ENCODE results near the gene PTPRF. TPM values are rescaled to one million over a fixed set of nuclear protein-coding genes. Genes with fewer than 3 reads are reported as not detected.

Gene PTPRF
- total RNA-seq, 3 donors from 2014 or later (not counting 1 experiment from before 2014, with no cell fraction given): 0.12 to 1.9 TPM; not detected in 1

- WGBS (ENCODE audit: insufficient coverage): 89% methylated on average over 13 of the region's 14 CpGs
- intact Hi-C loops (cut with micrococcal nuclease): no loop called here
- Mint-ChIP-seq H3K4me3 (no peak overlapping the region), H3K36me3 (no peaks in the 10 kb centered on the region), H3K27me3 (ENCODE audit: low read depth in 2 of 2) (peaks cover 5 to 11% of the 10 kb centered on the region in 2 donors), H3K4me1 (peaks cover 0 to 9% of the 10 kb centered on the region in 2 donors), H3K27ac (no peak overlapping the region), H3K9me3 (no peaks in the 10 kb centered on the region)
- Histone ChIP-seq H3K4me3 (ENCODE audit: low read length) (no peak overlapping the region), H3K4me1 (ENCODE audit: control insufficient read depth, insufficient read depth, low read length) (no peaks in the 10 kb centered on the region), H3K27me3 (ENCODE audit: control insufficient read depth, insufficient read depth, low read length) (no peaks in the 10 kb centered on the region), H3K9me3 (ENCODE audit: control insufficient read depth, insufficient read depth, low read length) (no peaks in the 10 kb centered on the region), H3K36me3 (ENCODE audit: control insufficient read depth, insufficient read depth, low read length) (no peaks in the 10 kb centered on the region), H3K27ac (ENCODE audit: low read length) (no peak overlapping the region)
- TF ChIP-seq CTCF (IDR thresholded peaks at IDR 0.05): no peak
- DNase-seq: no peak
- ATAC-seq: no peak
Measured at GRCh38 chr1:43541721-43542401, 11.2 kb downstream of the PTPRF start.

GRCh38 chr1:43542527-43543458, 12.1 kb downstream of the PTPRF start:
- no peaks in the 10 kb centered on the region for H3K9me3 ChIP-seq (ENCODE audit: control insufficient read depth, insufficient read depth, low read length)
- WGBS (ENCODE audit: insufficient coverage): 88% methylated on average over 15 of the region's 15 CpGs
- Mint-ChIP-seq H3K9me3 (no peaks in the 10 kb centered on the region), H3K4me3 (no peak overlapping the region), H3K4me1 (peaks cover 0 to 9% of the 10 kb centered on the region in 2 donors), H3K27ac (no peak overlapping the region), H3K27me3 (ENCODE audit: low read depth in 2 of 2) (peaks cover 7 to 9% of the 10 kb centered on the region in 2 donors), H3K36me3 (no peaks in the 10 kb centered on the region)
- no peak for DNase-seq
- H3K36me3 ChIP-seq (ENCODE audit: control insufficient read depth, insufficient read depth, low read length): no peaks in the 10 kb centered on the region
- no peaks in the 10 kb centered on the region for H3K27me3 ChIP-seq (ENCODE audit: control insufficient read depth, insufficient read depth, low read length)
- H3K4me3 ChIP-seq (ENCODE audit: low read length): no peak overlapping the region
- no peak for TF ChIP-seq CTCF (IDR thresholded peaks at IDR 0.05)
- intact Hi-C loops (cut with micrococcal nuclease): no loop called here
- H3K27ac ChIP-seq (ENCODE audit: low read length): no peak overlapping the region
- H3K4me1 ChIP-seq (ENCODE audit: control insufficient read depth, insufficient read depth, low read length): no peaks in the 10 kb centered on the region
- no peak for ATAC-seq

GRCh38 chr1:43543567-43543966, 12.9 kb downstream of the PTPRF start:
- Histone ChIP-seq H3K27ac (ENCODE audit: low read length) (no peak overlapping the region), H3K36me3 (ENCODE audit: control insufficient read depth, insufficient read depth, low read length) (no peaks in the 10 kb centered on the region), H3K9me3 (ENCODE audit: control insufficient read depth, insufficient read depth, low read length) (no peaks in the 10 kb centered on the region), H3K27me3 (ENCODE audit: control insufficient read depth, insufficient read depth, low read length) (no peaks in the 10 kb centered on the region), H3K4me1 (ENCODE audit: control insufficient read depth, insufficient read depth, low read length) (no peaks in the 10 kb centered on the region), H3K4me3 (ENCODE audit: low read length) (no peak overlapping the region)
- 90% methylated on average over 8 of the region's 8 CpGs for WGBS (ENCODE audit: insufficient coverage)
- H3K4me1 Mint-ChIP-seq: peaks cover 0 to 5% of the 10 kb centered on the region in 2 donors
- intact Hi-C loops (cut with micrococcal nuclease): no loop called here
- H3K4me3 Mint-ChIP-seq: no peak overlapping the region
- TF ChIP-seq CTCF (IDR thresholded peaks at IDR 0.05): no peak
- no peaks in the 10 kb centered on the region for H3K36me3 Mint-ChIP-seq
- DNase-seq (no peak), ATAC-seq (no peak)
- no peak overlapping the region for H3K27ac Mint-ChIP-seq
- no peaks in the 10 kb centered on the region for H3K9me3 Mint-ChIP-seq
- peaks cover 7 to 9% of the 10 kb centered on the region in 2 donors for H3K27me3 Mint-ChIP-seq (ENCODE audit: low read depth in 2 of 2)
